Spleen (tissue), 7 donors: ENCODE data around the gene GADD45B.

ENCODE experiments used
- POLR2A ChIP-seq, 3 donors: fragments of 450-650 bp; IDR thresholded peaks; one replicate each; pipeline ENCODE4 v1.5.1; 2017; ENCODE audit warnings: antibody characterized with exemption in 3 of 3, mild to moderate bottlenecking in 1 of 3
- POLR2AphosphoS5 ChIP-seq, 3 donors: sonication (generic); formaldehyde crosslinking; IDR thresholded peaks; one replicate each; pipeline ENCODE4 v1.5.1; 2017; ENCODE audit warnings: antibody characterized with exemption in 3 of 3
- TF ChIP-seq, protein P1 (sequence below), 11 experiments: fragments of 200-600 bp in 7 of 11; fragments of 450-650 bp in 4 of 11; sonication (generic) in 4 of 11; IDR thresholded peaks in 8 of 11; conservative IDR thresholded peaks in 3 of 11; 1 replicate in 7 of 11; 2 replicates in 4 of 11; pipeline versions ENCODE4 v1.4.0 to v1.8.0; 2016 to 2021; ENCODE audit warnings: antibody characterized with exemption in 11 of 11, inconsistent platforms in 4 of 11, mild to moderate bottlenecking in 1 of 11
- donor health status: DM: no; HTN: no; CAD: no; lungs with moderate emphysema.
- donor health status: DM: no; HTN: no; CAD: no.
- donor health status: DM: no; HTN: no; CAD: no.

DNA sequence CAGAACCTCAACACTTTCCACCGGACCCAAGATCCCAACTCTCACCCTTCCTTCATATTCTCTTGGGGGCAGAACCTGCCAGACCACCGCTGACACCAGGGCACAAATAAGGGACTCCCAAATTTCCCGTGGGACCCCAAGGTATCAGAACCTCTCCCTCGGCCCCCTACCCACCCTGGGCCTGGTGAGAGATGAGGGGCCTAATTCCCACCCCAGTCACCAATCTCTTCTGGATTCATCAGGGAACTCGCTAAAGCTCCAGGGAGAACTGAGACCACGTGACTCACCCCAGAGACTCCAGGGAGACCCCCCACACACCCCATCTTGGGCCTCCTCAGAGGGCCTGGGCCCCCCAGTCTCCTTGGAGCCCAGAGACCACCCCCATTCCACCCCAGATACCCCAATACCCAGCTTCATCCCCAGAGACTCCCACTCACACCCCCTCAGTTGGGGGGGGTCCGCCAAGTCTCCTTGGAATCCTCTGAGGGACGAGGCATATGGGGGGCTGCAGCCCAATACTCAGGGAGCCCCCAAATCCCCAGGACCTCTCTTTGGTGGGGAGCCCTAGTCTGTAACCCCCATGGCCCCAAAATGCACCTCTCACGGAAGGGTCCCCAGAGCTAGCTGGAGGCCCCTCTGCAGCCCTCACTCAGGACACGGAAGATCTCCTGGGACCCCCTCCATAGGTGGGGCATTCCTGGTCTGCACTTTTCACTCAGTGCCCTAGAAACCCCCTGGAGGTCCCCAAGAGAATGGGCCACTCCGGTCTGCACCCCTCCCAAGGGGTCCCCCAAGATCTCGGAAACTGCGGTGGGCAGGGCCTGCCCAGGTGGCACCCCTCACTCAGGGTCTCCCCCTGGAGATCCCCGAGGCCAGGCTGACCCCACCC, 20.7 kb upstream of the GADD45B start:
- no peak for TF ChIP-seq POLR2AphosphoS5 (IDR thresholded peaks at IDR 0.05)
- TF ChIP-seq, protein P1, sequence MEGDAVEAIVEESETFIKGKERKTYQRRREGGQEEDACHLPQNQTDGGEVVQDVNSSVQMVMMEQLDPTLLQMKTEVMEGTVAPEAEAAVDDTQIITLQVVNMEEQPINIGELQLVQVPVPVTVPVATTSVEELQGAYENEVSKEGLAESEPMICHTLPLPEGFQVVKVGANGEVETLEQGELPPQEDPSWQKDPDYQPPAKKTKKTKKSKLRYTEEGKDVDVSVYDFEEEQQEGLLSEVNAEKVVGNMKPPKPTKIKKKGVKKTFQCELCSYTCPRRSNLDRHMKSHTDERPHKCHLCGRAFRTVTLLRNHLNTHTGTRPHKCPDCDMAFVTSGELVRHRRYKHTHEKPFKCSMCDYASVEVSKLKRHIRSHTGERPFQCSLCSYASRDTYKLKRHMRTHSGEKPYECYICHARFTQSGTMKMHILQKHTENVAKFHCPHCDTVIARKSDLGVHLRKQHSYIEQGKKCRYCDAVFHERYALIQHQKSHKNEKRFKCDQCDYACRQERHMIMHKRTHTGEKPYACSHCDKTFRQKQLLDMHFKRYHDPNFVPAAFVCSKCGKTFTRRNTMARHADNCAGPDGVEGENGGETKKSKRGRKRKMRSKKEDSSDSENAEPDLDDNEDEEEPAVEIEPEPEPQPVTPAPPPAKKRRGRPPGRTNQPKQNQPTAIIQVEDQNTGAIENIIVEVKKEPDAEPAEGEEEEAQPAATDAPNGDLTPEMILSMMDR (IDR thresholded peaks at IDR 0.05 in 8 of 11, conservative IDR thresholded peaks at IDR 0.05 in 3 of 11): no peak
- no peak for TF ChIP-seq POLR2A (IDR thresholded peaks at IDR 0.05)
